Measurements from ENCODE around the gene SYT17.

The SYT17 gene

DNA sequence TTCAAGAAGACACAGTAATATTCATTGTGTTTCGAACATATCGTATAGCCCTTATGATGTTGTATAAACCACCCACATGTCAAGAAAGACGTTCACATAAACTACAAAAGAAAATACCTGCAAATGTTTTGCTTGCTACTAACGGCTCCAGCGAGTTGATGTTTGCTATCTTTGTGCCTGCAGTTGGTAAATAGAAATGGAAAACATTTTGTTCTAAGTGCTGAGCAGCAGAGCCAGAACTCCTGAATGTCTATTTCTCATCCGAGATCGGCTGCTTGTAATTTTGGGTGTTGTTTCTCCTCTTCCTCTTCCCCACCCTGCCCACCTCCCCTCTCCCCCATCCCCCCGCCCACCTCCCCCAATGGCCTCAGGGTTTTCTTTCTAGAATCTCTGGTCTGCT lies 5.0 kb downstream of the SYT17 start:
- TF ChIP-seq, protein P1, sequence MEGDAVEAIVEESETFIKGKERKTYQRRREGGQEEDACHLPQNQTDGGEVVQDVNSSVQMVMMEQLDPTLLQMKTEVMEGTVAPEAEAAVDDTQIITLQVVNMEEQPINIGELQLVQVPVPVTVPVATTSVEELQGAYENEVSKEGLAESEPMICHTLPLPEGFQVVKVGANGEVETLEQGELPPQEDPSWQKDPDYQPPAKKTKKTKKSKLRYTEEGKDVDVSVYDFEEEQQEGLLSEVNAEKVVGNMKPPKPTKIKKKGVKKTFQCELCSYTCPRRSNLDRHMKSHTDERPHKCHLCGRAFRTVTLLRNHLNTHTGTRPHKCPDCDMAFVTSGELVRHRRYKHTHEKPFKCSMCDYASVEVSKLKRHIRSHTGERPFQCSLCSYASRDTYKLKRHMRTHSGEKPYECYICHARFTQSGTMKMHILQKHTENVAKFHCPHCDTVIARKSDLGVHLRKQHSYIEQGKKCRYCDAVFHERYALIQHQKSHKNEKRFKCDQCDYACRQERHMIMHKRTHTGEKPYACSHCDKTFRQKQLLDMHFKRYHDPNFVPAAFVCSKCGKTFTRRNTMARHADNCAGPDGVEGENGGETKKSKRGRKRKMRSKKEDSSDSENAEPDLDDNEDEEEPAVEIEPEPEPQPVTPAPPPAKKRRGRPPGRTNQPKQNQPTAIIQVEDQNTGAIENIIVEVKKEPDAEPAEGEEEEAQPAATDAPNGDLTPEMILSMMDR (IDR thresholded peaks at IDR 0.05; ENCODE audit: insufficient read depth, missing control alignments): no peak
- FAIRE-seq (no peak), DNase-seq (ENCODE audit: insufficient read length, low spot score) (no peak)

DNA sequence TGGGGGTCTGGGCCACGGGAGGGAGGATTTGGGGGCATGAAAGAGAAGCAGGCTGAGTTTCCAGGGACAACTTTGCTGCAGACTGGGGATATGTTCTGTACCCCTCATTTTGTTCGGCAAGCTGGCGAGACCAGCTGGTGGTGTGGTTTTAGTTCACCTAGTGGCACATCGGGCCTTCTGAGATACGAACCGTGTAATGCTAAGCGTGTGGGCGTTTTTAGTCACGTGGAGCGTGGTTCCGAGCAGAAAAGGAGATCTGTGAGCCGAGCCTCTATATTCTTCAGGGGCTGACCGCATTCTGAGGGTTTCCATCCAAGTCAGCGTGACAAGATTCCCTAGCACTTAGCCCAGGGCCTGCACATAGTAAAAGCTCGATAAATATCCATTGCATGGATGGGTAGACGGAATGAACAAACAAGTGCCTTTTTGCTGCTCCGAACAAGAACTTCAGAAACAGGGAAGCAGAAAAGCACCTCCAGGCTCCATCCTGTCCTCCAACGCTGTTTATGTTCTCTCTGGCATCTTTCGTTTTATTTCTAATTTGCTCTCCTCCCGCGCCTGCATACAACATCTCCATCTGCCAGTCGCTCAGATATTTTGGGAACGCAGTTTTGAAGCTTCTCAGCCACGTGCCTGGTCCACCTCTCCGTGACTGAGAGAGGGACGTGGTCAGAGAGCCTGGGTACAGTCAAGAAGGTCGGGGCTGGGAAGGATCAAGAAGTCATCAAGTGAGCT lies 5.8 kb downstream of the SYT17 start:
- TF ChIP-seq, protein P1 (IDR thresholded peaks at IDR 0.05; ENCODE audit: insufficient read depth, missing control alignments): no peak
- FAIRE-seq (no peak), DNase-seq (ENCODE audit: insufficient read length, low spot score) (no peak)

DNA sequence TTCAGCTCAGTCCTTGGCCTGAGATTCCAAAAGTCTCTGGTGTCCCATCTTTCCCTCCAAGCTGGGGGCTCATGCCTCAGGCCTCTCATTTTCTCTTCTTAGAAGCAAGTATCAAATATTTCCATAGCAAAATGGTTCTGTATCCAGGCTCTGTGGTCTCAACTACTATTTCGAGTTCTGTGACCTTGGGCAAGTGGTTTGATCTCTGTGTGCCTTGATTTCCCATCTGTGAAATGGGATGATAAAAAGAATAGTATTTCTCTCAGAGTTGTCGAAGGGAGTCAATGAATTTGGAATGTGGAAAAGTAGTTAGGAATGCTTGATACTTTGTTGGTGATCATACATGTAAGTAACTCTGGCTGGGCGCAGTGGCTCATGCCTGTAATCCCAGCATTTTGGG lies 6.4 kb downstream of the SYT17 start:
- TF ChIP-seq, protein P1 (IDR thresholded peaks at IDR 0.05; ENCODE audit: insufficient read depth, missing control alignments): no peak
- DNase-seq (ENCODE audit: insufficient read length, low spot score): no peak
- FAIRE-seq: no peak

- TF ChIP-seq, protein P1 (IDR thresholded peaks at IDR 0.05; ENCODE audit: insufficient read depth, missing control alignments): no peak
These were observed 7.6 kb downstream of the SYT17 start for GRCh38 chr16:19175492-19176262.

GRCh38 chr16:19177111-19177739 lies 9.2 kb downstream of the SYT17 start:
- DNase-seq (ENCODE audit: insufficient read length, low spot score): no peak
- FAIRE-seq: no peak
- TF ChIP-seq, protein P1 (IDR thresholded peaks at IDR 0.05; ENCODE audit: insufficient read depth, missing control alignments): peak; percentile 13

More at GRCh38 chr16:19175492-19176262, 7.6 kb downstream of the SYT17 start:
- DNase-seq (ENCODE audit: insufficient read length, low spot score) (no peak), FAIRE-seq (no peak)

DNA sequence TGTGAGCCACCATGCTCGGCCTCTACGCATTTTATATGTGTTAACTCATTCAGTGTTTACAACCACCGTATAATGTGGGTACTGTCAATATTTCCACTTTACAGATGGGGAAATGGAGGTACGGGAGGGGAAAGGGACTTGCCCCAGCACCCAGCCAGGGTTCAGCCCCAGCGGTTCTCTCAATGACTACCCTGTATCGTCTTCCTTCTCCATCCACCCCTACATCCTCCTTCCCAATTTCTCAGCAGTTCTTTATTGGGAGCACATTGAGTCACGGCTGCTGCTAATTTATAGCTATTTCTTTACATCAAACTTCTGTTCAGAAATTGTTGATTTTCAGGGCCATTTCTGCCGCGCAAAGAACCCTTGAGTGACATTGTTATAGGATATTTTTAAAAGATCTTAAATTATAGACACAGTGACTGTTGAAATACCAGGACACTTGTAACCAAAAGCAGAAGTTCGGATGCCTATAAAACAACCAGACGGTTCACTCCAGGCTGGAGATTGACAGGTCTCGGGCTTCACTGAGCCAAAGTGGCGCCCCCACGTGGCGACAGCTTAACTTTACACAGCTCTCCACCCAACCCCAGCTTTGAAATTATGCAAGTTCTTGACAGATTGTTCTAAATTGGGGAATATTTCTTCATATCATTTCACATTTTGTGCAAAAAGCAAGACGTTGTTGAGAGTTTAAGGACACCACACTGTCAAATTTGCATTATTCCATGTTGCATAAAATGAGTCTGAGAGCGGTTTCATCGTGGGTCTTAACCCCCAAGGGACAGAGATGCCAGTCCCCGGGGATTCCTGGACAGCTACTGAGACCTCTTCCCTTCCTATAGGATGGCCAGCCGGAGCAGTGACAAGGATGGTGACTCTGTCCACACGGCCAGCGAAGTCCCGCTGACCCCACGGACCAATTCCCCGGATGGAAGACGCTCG lies 11.8 kb downstream of the SYT17 start:
- no peak for DNase-seq (ENCODE audit: insufficient read length, low spot score)
- FAIRE-seq: no peak
- TF ChIP-seq, protein P1 (IDR thresholded peaks at IDR 0.05; ENCODE audit: insufficient read depth, missing control alignments): peak; percentile 59
